HepG2 (cell line): ENCODE data around the gene PTK7. TPM values are rescaled to one million over a fixed set of nuclear protein-coding genes. Genes with fewer than 3 reads are reported as not detected.

Experiments used
- CEBPZ ChIP-seq: IDR thresholded peaks from 2 replicates; pipeline ENCODE4 v1.6.1; 2012; ENCODE audit warnings: low read length, improper control_type of control experiment
- EP300 ChIP-seq, 3 experiments: sonication (generic) in 1 of 3; formaldehyde crosslinking in 1 of 3; IDR thresholded peaks; 2 replicates each; pipeline versions ENCODE4 v1.5.1 to v1.6.1; 2011 to 2020; ENCODE audit warnings: low read depth in 2 of 3, low read length in 2 of 3, borderline replicate concordance in 1 of 3, improper control_type of control experiment in 1 of 3, mild to moderate bottlenecking in 1 of 3, missing genetic modification reagents in 1 of 3, moderate library complexity in 1 of 3
- KLF16 ChIP-seq, 2 experiments: sonication (generic) in 1 of 2; formaldehyde crosslinking in 1 of 2; IDR thresholded peaks; 2 replicates each; pipeline versions ENCODE4 v1.6.1 to v1.8.0; 2016 to 2023; ENCODE audit warnings: missing genetic modification reagents in 2 of 2, missing compliant biosample characterization in 1 of 2
- SNAPC4 ChIP-seq: sonication (generic); formaldehyde crosslinking; IDR thresholded peaks from 2 replicates; pipeline ENCODE4 v1.4.0; 2020; ENCODE audit warnings: mild to moderate bottlenecking, missing genetic modification reagents
- SP5 ChIP-seq: IDR thresholded peaks from 2 replicates; pipeline ENCODE4 v1.6.1; 2016; ENCODE audit warnings: low read depth, borderline replicate concordance
- SRSF4 ChIP-seq: fragments of 200-400 bp; formaldehyde crosslinking; IDR thresholded peaks from one replicate; pipeline ENCODE4 v1.6.1; 2018; ENCODE audit warnings: mild to moderate bottlenecking, low read depth, low read length, moderate library complexity; ENCODE audit not compliant: poor library complexity, severe bottlenecking
- XBP1 ChIP-seq: sonication (generic); formaldehyde crosslinking; IDR thresholded peaks from 2 replicates; pipeline ENCODE4 v1.5.0; 2020; ENCODE audit warnings: missing genetic modification reagents
- ZBTB42 ChIP-seq: sonication (generic); formaldehyde crosslinking; IDR thresholded peaks from 2 replicates; pipeline ENCODE4 v1.5.0; 2020; ENCODE audit warnings: mild to moderate bottlenecking, missing genetic modification reagents
- ZNF234 ChIP-seq: sonication (generic); formaldehyde crosslinking; conservative IDR thresholded peaks from 2 replicates; pipeline ENCODE4 v1.5.1; 2020; ENCODE audit warnings: mild to moderate bottlenecking, missing genetic modification reagents
- ZNF543 ChIP-seq: sonication (generic); formaldehyde crosslinking; IDR thresholded peaks from 2 replicates; pipeline ENCODE4 v1.4.0; 2020; ENCODE audit warnings: mild to moderate bottlenecking, missing genetic modification reagents
- ZNF792 ChIP-seq: IDR thresholded peaks from 2 replicates; pipeline ENCODE4 v1.6.1; 2016
- polyA plus RNA-seq, 8 experiments: library from polyadenylated mRNA; depleted of rRNA in 3 of 8; stranded (reverse) in 7 of 8; unstranded in 1 of 8; fragments of >200 nt; fragmentation: Illumina TruSeq in 4 of 8; extraction: Trizol in 4 of 8; gene quantifications; 2 replicates each; pipeline versions ENCODE4 v1.2.1 to v1.2.3, GENCODE V29; 2011 to 2016; ENCODE audit warnings: low read depth in 4 of 8, missing spikeins in 1 of 8, mixed read lengths in 1 of 8; ENCODE audit not compliant: insufficient read depth in 1 of 8
- total RNA-seq, 5 experiments: library from RNA; depleted of rRNA; stranded (reverse); fragments of >200 nt; fragmentation: Illumina TruSeq; extraction: Trizol; gene quantifications; 2 replicates each; pipeline ENCODE4 v1.2.3, GENCODE V29; 2016; ENCODE audit warnings: low read depth in 1 of 5
- TF ChIP-seq, protein P1 (sequence below): sonication (generic); formaldehyde crosslinking; IDR thresholded peaks from 2 replicates; pipeline ENCODE4 v1.4.0; 2020; ENCODE audit warnings: missing genetic modification reagents
- TF ChIP-seq, protein P2 (sequence below): sonication (generic); formaldehyde crosslinking; IDR thresholded peaks from 2 replicates; pipeline ENCODE4 v1.9.0; 2022; ENCODE audit warnings: low read depth, missing genetic modification reagents

PTK7 gene
- total and polyA plus RNA-seq, 2 of the 13 experiments (the other 11 are each of a cell fraction or from before 2014, with no cell fraction given), result 98.5 to 99.8 TPM

GRCh38 chr6:43089874-43090558, 13.9 kb downstream of the PTK7 start (continued):
- TF ChIP-seq SRSF4 (no peak), ZBTB42 (CRISPR knock-in tag) (peak; percentile 20; the same call in 1 of the 2 replicates), EP300 (IDR thresholded peaks at IDR 0.05; ENCODE audit: low read depth in 2 of 2, low read length in 2 of 2) (peak; percentile 88 to 96; a peak in 3 of 4 replicates), EP300 (CRISPR knock-in tag; IDR thresholded peaks at IDR 0.05; ENCODE audit: borderline replicate concordance) (peak; percentile 95), SNAPC4 (CRISPR knock-in tag) (no peak), CEBPZ (no peak), ZNF234 (CRISPR knock-in tag) (no peak), XBP1 (no peak), KLF16 (CRISPR knock-in tag; IDR thresholded peaks at IDR 0.05) (peak; percentile 28 to 65; a peak in 1 of 4 replicates), SP5 (CRISPR knock-in tag) (peak; percentile 85), ZNF543 (CRISPR knock-in tag) (no peak; the same call in 1 of the 2 replicates), ZNF792 (CRISPR knock-in tag) (no peak)
- TF ChIP-seq, protein P1, sequence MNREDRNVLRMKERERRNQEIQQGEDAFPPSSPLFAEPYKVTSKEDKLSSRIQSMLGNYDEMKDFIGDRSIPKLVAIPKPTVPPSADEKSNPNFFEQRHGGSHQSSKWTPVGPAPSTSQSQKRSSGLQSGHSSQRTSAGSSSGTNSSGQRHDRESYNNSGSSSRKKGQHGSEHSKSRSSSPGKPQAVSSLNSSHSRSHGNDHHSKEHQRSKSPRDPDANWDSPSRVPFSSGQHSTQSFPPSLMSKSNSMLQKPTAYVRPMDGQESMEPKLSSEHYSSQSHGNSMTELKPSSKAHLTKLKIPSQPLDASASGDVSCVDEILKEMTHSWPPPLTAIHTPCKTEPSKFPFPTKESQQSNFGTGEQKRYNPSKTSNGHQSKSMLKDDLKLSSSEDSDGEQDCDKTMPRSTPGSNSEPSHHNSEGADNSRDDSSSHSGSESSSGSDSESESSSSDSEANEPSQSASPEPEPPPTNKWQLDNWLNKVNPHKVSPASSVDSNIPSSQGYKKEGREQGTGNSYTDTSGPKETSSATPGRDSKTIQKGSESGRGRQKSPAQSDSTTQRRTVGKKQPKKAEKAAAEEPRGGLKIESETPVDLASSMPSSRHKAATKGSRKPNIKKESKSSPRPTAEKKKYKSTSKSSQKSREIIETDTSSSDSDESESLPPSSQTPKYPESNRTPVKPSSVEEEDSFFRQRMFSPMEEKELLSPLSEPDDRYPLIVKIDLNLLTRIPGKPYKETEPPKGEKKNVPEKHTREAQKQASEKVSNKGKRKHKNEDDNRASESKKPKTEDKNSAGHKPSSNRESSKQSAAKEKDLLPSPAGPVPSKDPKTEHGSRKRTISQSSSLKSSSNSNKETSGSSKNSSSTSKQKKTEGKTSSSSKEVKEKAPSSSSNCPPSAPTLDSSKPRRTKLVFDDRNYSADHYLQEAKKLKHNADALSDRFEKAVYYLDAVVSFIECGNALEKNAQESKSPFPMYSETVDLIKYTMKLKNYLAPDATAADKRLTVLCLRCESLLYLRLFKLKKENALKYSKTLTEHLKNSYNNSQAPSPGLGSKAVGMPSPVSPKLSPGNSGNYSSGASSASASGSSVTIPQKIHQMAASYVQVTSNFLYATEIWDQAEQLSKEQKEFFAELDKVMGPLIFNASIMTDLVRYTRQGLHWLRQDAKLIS (CRISPR knock-in tag), result no peak
- TF ChIP-seq, protein P2, sequence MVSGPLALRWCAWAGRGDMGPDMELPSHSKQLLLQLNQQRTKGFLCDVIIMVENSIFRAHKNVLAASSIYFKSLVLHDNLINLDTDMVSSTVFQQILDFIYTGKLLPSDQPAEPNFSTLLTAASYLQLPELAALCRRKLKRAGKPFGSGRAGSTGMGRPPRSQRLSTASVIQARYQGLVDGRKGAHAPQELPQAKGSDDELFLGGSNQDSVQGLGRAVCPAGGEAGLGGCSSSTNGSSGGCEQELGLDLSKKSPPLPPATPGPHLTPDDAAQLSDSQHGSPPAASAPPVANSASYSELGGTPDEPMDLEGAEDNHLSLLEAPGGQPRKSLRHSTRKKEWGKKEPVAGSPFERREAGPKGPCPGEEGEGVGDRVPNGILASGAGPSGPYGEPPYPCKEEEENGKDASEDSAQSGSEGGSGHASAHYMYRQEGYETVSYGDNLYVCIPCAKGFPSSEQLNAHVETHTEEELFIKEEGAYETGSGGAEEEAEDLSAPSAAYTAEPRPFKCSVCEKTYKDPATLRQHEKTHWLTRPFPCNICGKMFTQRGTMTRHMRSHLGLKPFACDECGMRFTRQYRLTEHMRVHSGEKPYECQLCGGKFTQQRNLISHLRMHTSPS (CRISPR knock-in tag), result peak; percentile 98
- TF ChIP-seq, all 625 proteins: peak for 231
